ENCODE measurements around the gene VPS8. TPM values are rescaled to one million over a fixed set of nuclear protein-coding genes. Genes with fewer than 3 reads are reported as not detected.

VPS8 gene
- total RNA-seq, 1 experiment from 2014 or later, result 72.3 TPM

DNA sequence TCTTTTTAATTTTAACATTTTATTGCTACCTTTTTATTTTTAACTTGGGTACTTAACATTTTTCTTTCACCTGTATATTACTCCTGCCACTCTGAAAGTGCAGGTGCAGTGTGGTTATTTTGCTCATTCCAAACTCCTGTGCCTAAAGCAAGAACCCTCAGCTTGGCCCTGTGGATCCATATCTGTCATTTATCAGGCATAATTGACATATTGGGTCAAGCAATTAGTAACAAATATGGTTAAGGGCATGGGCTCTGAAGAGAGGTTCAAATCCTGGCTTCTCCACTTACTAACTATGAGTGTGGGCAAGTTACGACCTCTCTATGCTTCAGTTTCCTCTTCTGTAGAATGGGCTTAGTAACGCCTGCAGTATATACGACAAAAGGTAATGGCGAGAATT, 9.8 kb upstream of the VPS8 start:
- no TSS peak for BruUV-seq (replicated peaks)
- H3K9me3 ChIP-seq (ENCODE audit: control insufficient read depth, insufficient read depth, low read depth, low read length), result no peaks in the 10 kb centered on the region
- POLR2A ChIA-PET, result no interaction called here
- H3K36me3 ChIP-seq (ENCODE audit: control insufficient read depth, insufficient read depth, low read length), result no peaks in the 10 kb centered on the region
- no peak overlapping the region for H3K27ac ChIP-seq (ENCODE audit: low read length)
- TF ChIP-seq REST (IDR thresholded peaks at IDR 0.05; ENCODE audit: insufficient read depth in 1 of 2, low read depth in 2 of 2, low read length in 1 of 2), result no peak
- no peak for TF ChIP-seq TCF7L2 (IDR thresholded peaks at IDR 0.05; ENCODE audit: low read depth, low read length)
- TF ChIP-seq CTCF (IDR thresholded peaks at IDR 0.05), result no peak
- no peak for TF ChIP-seq POLR2AphosphoS5 (IDR thresholded peaks at IDR 0.05; ENCODE audit: low read depth, low read length)
- no peak for TF ChIP-seq SIN3A (IDR thresholded peaks at IDR 0.05; ENCODE audit: borderline replicate concordance, insufficient read depth, low read depth, low read length)
- no peak for DNase-seq (ENCODE audit: low read depth, low spot score)
- CTCF ChIA-PET, result interaction anchor here (0.9 to 2.3 kb wide), 2 partner anchors 11 to 241 kb away, joined by 3 to 9 read pairs; partner anchors contain the start of gene EPHB3
- intact Hi-C loops (cut with micrococcal nuclease; ENCODE audit: unreplicated experiment) (no loop called here), in situ Hi-C loops (cut with HindIII; ENCODE audit: low pct_unique_long_range_greater_than_20kb, low sequenced_read_pairs) (no loop called here)
- H3K4me1 ChIP-seq (ENCODE audit: control insufficient read depth, insufficient read depth, low read length), result no peaks in the 10 kb centered on the region
- H3K4me3 ChIP-seq (ENCODE audit: low read depth in 2 of 2, low read length in 2 of 2), result no peak overlapping the region
- no peak for ATAC-seq
- peaks cover 25% of the 10 kb centered on the region for H3K27me3 ChIP-seq (ENCODE audit: control insufficient read depth, insufficient read depth, low read length)

- TF ChIP-seq CTCF (IDR thresholded peaks at IDR 0.05) (no peak), POLR2AphosphoS5 (IDR thresholded peaks at IDR 0.05; ENCODE audit: low read depth, low read length) (no peak), REST (IDR thresholded peaks at IDR 0.05; ENCODE audit: insufficient read depth in 1 of 2, low read depth in 2 of 2, low read length in 1 of 2) (no peak)
- intact Hi-C loops (cut with micrococcal nuclease; ENCODE audit: unreplicated experiment) (no loop called here), in situ Hi-C loops (cut with HindIII; ENCODE audit: low pct_unique_long_range_greater_than_20kb, low sequenced_read_pairs) (no loop called here)
- DNase-seq (ENCODE audit: low read depth, low spot score), result no peak
- Histone ChIP-seq H3K27ac (ENCODE audit: low read length) (no peak overlapping the region), H3K4me1 (ENCODE audit: control insufficient read depth, insufficient read depth, low read length) (no peaks in the 10 kb centered on the region), H3K27me3 (ENCODE audit: control insufficient read depth, insufficient read depth, low read length) (peaks cover 16% of the 10 kb centered on the region), H3K4me3 (ENCODE audit: low read depth in 2 of 2, low read length in 2 of 2) (no peak overlapping the region), H3K9me3 (ENCODE audit: control insufficient read depth, insufficient read depth, low read depth, low read length) (no peaks in the 10 kb centered on the region), H3K36me3 (ENCODE audit: control insufficient read depth, insufficient read depth, low read length) (no peaks in the 10 kb centered on the region)
- CTCF ChIA-PET, result interaction anchor here (1.2 to 2.5 kb wide), 2 partner anchors 26 to 244 kb away, joined by 3 to 10 read pairs; partner anchors contain the start of gene EPHB3
- POLR2A ChIA-PET, result no interaction called here
- no peak for ATAC-seq
- no TSS peak for BruUV-seq (replicated peaks)
Measured at GRCh38 chr3:184804801-184805200, 7.2 kb upstream of the VPS8 start.

Data from Panc1 (cell line).